Lower leg skin (tissue), 3 donors: Measurements from ENCODE around the gene STARD3.

Experiments
- CTCF ChIP-seq, 3 donors: fragments of 450-650 bp; IDR thresholded peaks; one replicate each; pipeline ENCODE4 v1.5.1; 2016; ENCODE audit warnings: antibody characterized with exemption in 3 of 3, mild to moderate bottlenecking in 3 of 3, moderate library complexity in 2 of 3
- POLR2A ChIP-seq, 2 donors: fragments of 450-650 bp; IDR thresholded peaks; one replicate each; pipeline ENCODE4 v1.6.1; 2016 to 2017; ENCODE audit warnings: antibody characterized with exemption in 2 of 2, mild to moderate bottlenecking in 1 of 2, moderate library complexity in 1 of 2

- no peak for TF ChIP-seq CTCF (IDR thresholded peaks at IDR 0.05)
- TF ChIP-seq POLR2A (IDR thresholded peaks at IDR 0.05): no peak
Observed at GRCh38 chr17:39662551-39663339, 25.8 kb downstream of the STARD3 start.
